NB4 (cell line): ENCODE results near the gene CMSS1.

ENCODE experiments used
- MAX ChIP-seq: IDR thresholded peaks from 2 replicates; pipeline ENCODE4 v1.6.1; 2011; ENCODE audit warnings: low read depth, low read length
- MYC ChIP-seq: IDR thresholded peaks from 2 replicates; pipeline ENCODE4 v1.6.1; 2011; ENCODE audit warnings: low read depth, low read length
- POLR2A ChIP-seq: IDR thresholded peaks from 2 replicates; pipeline ENCODE4 v1.6.1; 2011; ENCODE audit warnings: mild to moderate bottlenecking; ENCODE audit not compliant: insufficient read length; ENCODE audit errors: extremely low read depth
- TF ChIP-seq, protein P1 (sequence below): IDR thresholded peaks from one replicate; pipeline ENCODE4 v1.5.1; 2012; ENCODE audit warnings: low read depth, low read length

DNA sequence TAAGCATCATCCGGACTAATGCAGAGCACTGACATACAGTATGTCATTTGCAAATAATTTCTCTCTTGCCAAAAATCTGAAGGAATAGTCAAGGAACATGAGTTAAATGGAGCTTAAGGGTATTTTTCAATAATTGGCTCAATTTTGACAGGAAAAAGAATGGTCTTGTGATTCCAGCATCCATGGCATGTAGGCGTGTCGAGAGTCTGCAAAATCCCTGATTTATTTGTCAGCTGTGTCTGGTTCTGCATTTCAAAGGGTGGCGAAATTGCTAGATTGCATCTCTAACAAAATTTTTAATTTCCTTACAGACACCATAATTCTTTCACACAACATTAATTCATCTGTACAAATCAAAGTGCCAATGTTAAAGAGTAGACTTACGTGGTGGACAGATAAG lies 377.7 kb downstream of the CMSS1 start:
- no peak for TF ChIP-seq POLR2A
- TF ChIP-seq, protein P1, sequence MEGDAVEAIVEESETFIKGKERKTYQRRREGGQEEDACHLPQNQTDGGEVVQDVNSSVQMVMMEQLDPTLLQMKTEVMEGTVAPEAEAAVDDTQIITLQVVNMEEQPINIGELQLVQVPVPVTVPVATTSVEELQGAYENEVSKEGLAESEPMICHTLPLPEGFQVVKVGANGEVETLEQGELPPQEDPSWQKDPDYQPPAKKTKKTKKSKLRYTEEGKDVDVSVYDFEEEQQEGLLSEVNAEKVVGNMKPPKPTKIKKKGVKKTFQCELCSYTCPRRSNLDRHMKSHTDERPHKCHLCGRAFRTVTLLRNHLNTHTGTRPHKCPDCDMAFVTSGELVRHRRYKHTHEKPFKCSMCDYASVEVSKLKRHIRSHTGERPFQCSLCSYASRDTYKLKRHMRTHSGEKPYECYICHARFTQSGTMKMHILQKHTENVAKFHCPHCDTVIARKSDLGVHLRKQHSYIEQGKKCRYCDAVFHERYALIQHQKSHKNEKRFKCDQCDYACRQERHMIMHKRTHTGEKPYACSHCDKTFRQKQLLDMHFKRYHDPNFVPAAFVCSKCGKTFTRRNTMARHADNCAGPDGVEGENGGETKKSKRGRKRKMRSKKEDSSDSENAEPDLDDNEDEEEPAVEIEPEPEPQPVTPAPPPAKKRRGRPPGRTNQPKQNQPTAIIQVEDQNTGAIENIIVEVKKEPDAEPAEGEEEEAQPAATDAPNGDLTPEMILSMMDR, result no peak
- no peak for TF ChIP-seq MYC
- no peak for TF ChIP-seq MAX
